Neural cell (in vitro differentiated cells): Measurements from ENCODE around the gene OR4F6. TPM values are rescaled to one million over a fixed set of nuclear protein-coding genes. Genes with fewer than 3 reads are reported as not detected.
A peak's percentile ranks its signal among the peaks of the same experiment; 100 is the strongest.
"Not testable (repeated sequence)": the region's sequence is repeated elsewhere in the genome, so short reads cannot be mapped to it uniquely, and the experiment has no call there.

ENCODE experiments used
- H2AFZ ChIP-seq: fragments of 200-600, 300-800 bp; sonication (generic), shearing (Covaris generic); 2 replicates; pipeline ENCODE4 v1.6.0; 2014; ENCODE audit warnings: low read depth, mild to moderate bottlenecking, antibody characterized with exemption, low read length, moderate library complexity
- H3F3A ChIP-seq: fragments of 200-600 bp; shearing (Covaris generic); 2 replicates; pipeline ENCODE4 v1.6.1; 2016; ENCODE audit warnings: mild to moderate bottlenecking, moderate library complexity, mixed read lengths, antibody characterized with exemption, low read length; ENCODE audit not compliant: insufficient read depth, poor library complexity, severe bottlenecking
- H3K27ac ChIP-seq: fragments of 200-600, 300-800 bp; sonication (generic), shearing (Covaris generic); 2 replicates; pipeline ENCODE4 v1.5.1; 2014; ENCODE audit warnings: mild to moderate bottlenecking, low read length, moderate library complexity
- H3K27me3 ChIP-seq: fragments of 300-800, 200-600 bp; sonication (generic), shearing (Covaris generic); 2 replicates; pipeline ENCODE4 v1.6.0; 2014; ENCODE audit warnings: mild to moderate bottlenecking, low read depth, low read length, moderate library complexity; ENCODE audit not compliant: insufficient read depth
- H3K36me3 ChIP-seq: fragments of 300-800, 200-600 bp; sonication (generic), shearing (Covaris generic); 2 replicates; pipeline ENCODE4 v1.5.1; 2014; ENCODE audit warnings: mild to moderate bottlenecking, antibody characterized with exemption, low read length, moderate library complexity; ENCODE audit not compliant: insufficient read depth
- H3K4me2 ChIP-seq: fragments of 300-800, 200-600 bp; sonication (generic), shearing (Covaris generic); 2 replicates; pipeline ENCODE4 v1.6.0; 2014; ENCODE audit warnings: mild to moderate bottlenecking, low read length
- H3K4me3 ChIP-seq: fragments of 300-800, 200-600 bp; sonication (generic), shearing (Covaris generic); 2 replicates; pipeline ENCODE4 v1.5.1; 2014; ENCODE audit warnings: mild to moderate bottlenecking, low read length, moderate library complexity
- H3K79me2 ChIP-seq: fragments of 200-600 bp; shearing (Covaris generic); replicated peaks from 2 replicates; pipeline ENCODE4 v1.6.0; 2014; ENCODE audit warnings: mild to moderate bottlenecking, low read length, moderate library complexity; ENCODE audit not compliant: insufficient read depth
- H3K9ac ChIP-seq: fragments of 300-800, 200-600 bp; sonication (generic), shearing (Covaris generic); 2 replicates; pipeline ENCODE4 v1.6.1; 2016; ENCODE audit warnings: mild to moderate bottlenecking, low read length, mixed read lengths
- H3K9me2 ChIP-seq: fragments of 200-600 bp; shearing (Covaris generic); 2 replicates; pipeline ENCODE4 v1.6.1; 2016; ENCODE audit warnings: mild to moderate bottlenecking, low read length, mixed read lengths; ENCODE audit not compliant: insufficient read depth
- H3K9me3 ChIP-seq: fragments of 200-600, 300-800 bp; sonication (generic), shearing (Covaris generic); 2 replicates; pipeline ENCODE4 v1.6.1; 2016; ENCODE audit warnings: mild to moderate bottlenecking, mixed run types, low read length, moderate library complexity, mixed read lengths
- H4K20me1 ChIP-seq: fragments of 200-600 bp; shearing (Covaris generic); 2 replicates; pipeline ENCODE4 v1.6.1; 2016; ENCODE audit warnings: mild to moderate bottlenecking, mixed run types; ENCODE audit not compliant: insufficient read depth
- CTCF ChIP-seq: fragments of 450-650 bp; IDR thresholded peaks from 2 replicates; pipeline ENCODE4 v1.5.1; 2014; ENCODE audit warnings: antibody characterized with exemption, mild to moderate bottlenecking, moderate library complexity; ENCODE audit not compliant: poor library complexity, severe bottlenecking
- EP300 ChIP-seq: fragments of 450-650 bp; conservative IDR thresholded peaks from 2 replicates; pipeline ENCODE4 v1.6.1; 2014; ENCODE audit warnings: antibody characterized with exemption, mild to moderate bottlenecking, moderate library complexity; ENCODE audit not compliant: poor library complexity, severe bottlenecking
- EZH2 ChIP-seq: fragments of 200-600, 300-800 bp; shearing (Covaris generic), sonication (generic); IDR thresholded peaks from 2 replicates; pipeline ENCODE4 v1.6.1; 2014; ENCODE audit warnings: antibody characterized with exemption, low read length, borderline replicate concordance, mild to moderate bottlenecking; ENCODE audit not compliant: insufficient read depth, poor library complexity, severe bottlenecking
- MXI1 ChIP-seq: fragments of 450-650 bp; conservative IDR thresholded peaks from 2 replicates; pipeline ENCODE4 v1.6.1; 2014; ENCODE audit warnings: antibody characterized with exemption, mild to moderate bottlenecking; ENCODE audit not compliant: poor library complexity, severe bottlenecking
- POLR2AphosphoS5 ChIP-seq: IDR thresholded peaks from 2 replicates; pipeline ENCODE4 v1.6.1; 2012
- RAD21 ChIP-seq: fragments of 450-650 bp; conservative IDR thresholded peaks from 2 replicates; pipeline ENCODE4 v1.6.1; 2014; ENCODE audit warnings: antibody characterized with exemption, mild to moderate bottlenecking, moderate library complexity
- REST ChIP-seq: IDR thresholded peaks from 2 replicates; pipeline ENCODE4 v1.6.1; 2012; ENCODE audit warnings: borderline replicate concordance
- SMC3 ChIP-seq: fragments of 450-650 bp; conservative IDR thresholded peaks from 2 replicates; pipeline ENCODE4 v1.6.1; 2014; ENCODE audit warnings: antibody characterized with exemption, mild to moderate bottlenecking, moderate library complexity; ENCODE audit not compliant: poor library complexity
- TAF1 ChIP-seq: IDR thresholded peaks from 2 replicates; pipeline ENCODE4 v1.6.1; 2012; ENCODE audit warnings: low read depth
- polyA plus RNA-seq: library from polyadenylated mRNA; depleted of rRNA; stranded (reverse); fragments of >200 nt; gene quantifications from 2 replicates; pipeline ENCODE4 v1.2.3, GENCODE V29; 2014

OR4F6 gene
- polyA plus RNA-seq, 1 donor from 2014 or later, result not detected

GRCh38 chr15:101765772-101766456, 37.4 kb upstream of the OR4F6 start:
- no peaks in the 10 kb centered on the region for H3K9me3 ChIP-seq
- H2AFZ ChIP-seq, result no peak overlapping the region
- TF ChIP-seq CTCF (no peak), TAF1 (no peak), EZH2 (no peak), RAD21 (no peak), REST (no peak), POLR2AphosphoS5 (no peak), EP300 (no peak), MXI1 (no peak), SMC3 (no peak)
- H3K4me3 ChIP-seq, result no peak overlapping the region
- H3K4me2 ChIP-seq, result no peak overlapping the region
- no peaks in the 10 kb centered on the region for H3K9me2 ChIP-seq
- H3K27me3 ChIP-seq, result no peaks in the 10 kb centered on the region
- no peak overlapping the region for H3K27ac ChIP-seq
- no peaks in the 10 kb centered on the region for H3F3A ChIP-seq
- H3K9ac ChIP-seq, result no peak overlapping the region
- no peaks in the 10 kb centered on the region for H4K20me1 ChIP-seq
- H3K79me2 ChIP-seq, result no peaks in the 10 kb centered on the region
- no peaks in the 10 kb centered on the region for H3K36me3 ChIP-seq

- H3K79me2 ChIP-seq, H3F3A ChIP-seq, H3K36me3 ChIP-seq, H4K20me1 ChIP-seq, H3K9me2 ChIP-seq, H3K27ac ChIP-seq, H3K9me3 ChIP-seq, H3K9ac ChIP-seq, H2AFZ ChIP-seq, H3K27me3 ChIP-seq, H3K4me3 ChIP-seq, H3K4me2 ChIP-seq: not testable (repeated sequence)
- TF ChIP-seq CTCF, result peak; percentile 29
Measured at GRCh38 chr15:101767083-101767640, 36.1 kb upstream of the OR4F6 start.
